Smooth muscle cell of the coronary artery (primary cell): ENCODE data around the gene SEPHS1. TPM values are rescaled to one million over a fixed set of nuclear protein-coding genes. Genes with fewer than 3 reads are reported as not detected.

Source experiments
- total RNA-seq: library from RNA; depleted of rRNA; stranded (reverse); fragments of >200 nt; gene quantifications from 2 replicates; pipeline ENCODE4 v1.2.3, GENCODE V29; 2014; ENCODE audit warnings: low replicate concordance

Gene SEPHS1
- 23.2 and 28.6 TPM in 2 replicates for total RNA-seq

DNA sequence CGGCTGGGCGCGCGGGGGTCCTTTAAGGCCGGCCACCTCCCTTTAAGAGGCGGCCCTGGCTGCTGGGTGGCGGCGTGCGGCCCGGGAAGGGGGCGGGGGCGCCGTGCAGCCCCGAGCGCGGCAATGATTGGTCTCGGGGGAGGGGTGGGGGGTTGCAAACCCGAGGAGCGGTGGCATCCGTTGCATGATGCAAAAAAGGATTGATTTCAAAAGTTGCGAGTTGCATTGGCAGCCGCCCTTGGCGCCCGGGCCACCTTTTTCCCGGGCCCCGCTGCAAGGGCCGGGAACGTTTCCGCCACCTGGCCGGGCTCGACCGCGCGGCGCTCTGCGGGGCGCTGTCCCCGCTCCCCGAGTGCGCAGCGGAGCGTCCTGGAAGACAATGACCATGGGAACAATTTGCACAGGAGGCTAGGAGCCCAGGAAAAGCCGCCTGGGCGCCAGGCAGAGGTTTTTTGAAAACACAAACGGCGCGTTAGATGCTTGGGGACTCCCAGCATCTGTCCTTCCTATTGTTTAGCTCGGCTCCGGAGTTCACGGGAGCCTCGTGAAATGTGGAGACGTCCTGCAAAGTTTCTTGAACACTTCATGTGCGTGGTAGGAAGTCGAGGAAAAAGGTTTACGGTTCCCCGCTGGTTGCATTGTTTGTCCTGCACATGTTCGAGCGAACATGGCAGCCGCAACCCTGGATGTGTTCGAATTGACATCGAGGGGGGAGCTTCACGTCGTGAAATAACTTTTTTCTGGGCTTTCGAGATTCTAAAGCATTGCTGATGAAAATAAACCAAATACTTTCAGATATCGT is at the start of gene SEPHS1:
TSS of gene SEPHS1 (minus strand) at position 78 of the 802 bp plus-strand sequence. CDS start 3,343 bp downstream, outside the sequence.

GRCh38 chr10:13299437-13300287 is 48.4 kb downstream of the SEPHS1 start, which contains the start of gene PHYH:
Gene PHYH, minus strand, starts transcription at chr10:13300064. Its CDS starts 22 bp downstream, at chr10:13300042.

Other genes starting within 250 kb of the SEPHS1 start
- gene OPTN, start 248.1 kb downstream of the SEPHS1 start, total RNA-seq, result 89.3 and 272 TPM in 2 replicates
- gene MCM10, start 186.7 kb downstream of the SEPHS1 start, total RNA-seq, result 0.35 and 2.8 TPM in 2 replicates
- not detected in 2 replicates for gene UCMA, start 113.9 kb downstream of the SEPHS1 start, total RNA-seq
- gene PHYH, start 48.2 kb downstream of the SEPHS1 start, total RNA-seq, result 16.0 and 16.7 TPM in 2 replicates
- 2.3 and 3.2 TPM in 2 replicates for gene BEND7, start 180.7 kb upstream of the SEPHS1 start, total RNA-seq
- 16.7 and 24.9 TPM in 2 replicates for gene PRPF18, start 238.7 kb upstream of the SEPHS1 start, total RNA-seq